Activated T-helper 2 cell treated with anti-CD3 and anti-CD28 coated beads, Interferon-gamma antibody, Interleukin-2, Interleukin-4, amounts not matched to agents 10 μg/mL and 5 μg/mL and 100 μg/mL, durations not matched to agents 14 hours and 24 hours and 36 hours (primary cell): Measurements from ENCODE around the gene BCAR3. TPM values are rescaled to one million over a fixed set of nuclear protein-coding genes. Genes with fewer than 3 reads are reported as not detected.

ENCODE experiments used
- DNase-seq: peaks from one replicate; pipeline ENCODE4 v3.0.0; 2021; ENCODE audit warnings: low spot score
- H3K27ac Mint-ChIP-seq: one replicate; pipeline ENCODE4 v1.8.0; 2021; ENCODE audit warnings: mixed read lengths
- H3K27me3 Mint-ChIP-seq: one replicate; pipeline ENCODE4 v1.8.0; 2021; ENCODE audit warnings: low read depth, mixed read lengths
- H3K36me3 Mint-ChIP-seq: one replicate; pipeline ENCODE4 v1.8.0; 2021; ENCODE audit warnings: low read depth, mixed read lengths
- H3K4me1 Mint-ChIP-seq: one replicate; pipeline ENCODE4 v1.8.0; 2021; ENCODE audit warnings: low read depth, mixed read lengths
- H3K4me3 Mint-ChIP-seq: one replicate; pipeline ENCODE4 v1.8.0; 2021; ENCODE audit warnings: low read depth, mild to moderate bottlenecking, moderate library complexity, mixed read lengths
- H3K9me3 Mint-ChIP-seq: one replicate; pipeline ENCODE4 v1.8.0; 2021; ENCODE audit warnings: mixed read lengths
- intact Hi-C: fragments of 100-400 bp; cut with micrococcal nuclease; formaldehyde crosslinking; loops from one replicate; pipeline ENCODE4 v1.15.1; 2023
- total RNA-seq: library from RNA; stranded (reverse); gene quantifications from 2 replicates; pipeline ENCODE4 v1.2.3, GENCODE V29; 2022

BCAR3 gene
- total RNA-seq, 1 donor from 2014 or later, result 9.4 TPM

GRCh38 chr1:93619507-93620171, 62.0 kb downstream of the BCAR3 start:
- Mint-ChIP-seq H3K9me3 (no peaks in the 10 kb centered on the region), H3K4me1 (peaks cover 20% of the 10 kb centered on the region), H3K4me3 (no peak overlapping the region), H3K36me3 (peaks cover 6% of the 10 kb centered on the region), H3K27ac (no peak overlapping the region), H3K27me3 (peaks cover 7% of the 10 kb centered on the region)
- intact Hi-C loops, result loop anchor here (5.0 to 10.0 kb wide), 2 partner anchors 172 to 315 kb away; partner anchors contain the start of gene FNBP1L
- DNase-seq, result no peak

- Mint-ChIP-seq H3K27ac (no peak overlapping the region), H3K4me3 (no peak overlapping the region), H3K36me3 (peaks cover 6% of the 10 kb centered on the region), H3K4me1 (peaks cover 22% of the 10 kb centered on the region), H3K9me3 (no peaks in the 10 kb centered on the region), H3K27me3 (peaks cover 15% of the 10 kb centered on the region)
- intact Hi-C loops, result loop anchor here (2.0 to 5.0 kb wide), 2 partner anchors 75 to 171 kb away; partner anchors contain the start of gene FNBP1L
- no peak for DNase-seq
Observed at GRCh38 chr1:93617670-93618499, 63.8 kb downstream of the BCAR3 start.

- Mint-ChIP-seq H3K4me3 (no peak overlapping the region), H3K27ac (no peak overlapping the region), H3K27me3 (peaks cover 18% of the 10 kb centered on the region), H3K9me3 (no peaks in the 10 kb centered on the region), H3K4me1 (peaks cover 22% of the 10 kb centered on the region), H3K36me3 (peaks cover 6% of the 10 kb centered on the region)
- intact Hi-C loops, result loop anchor here (1.0 to 5.0 kb wide), 3 partner anchors 9 to 170 kb away; partner anchors contain the start of gene FNBP1L
- no peak for DNase-seq
Observed at GRCh38 chr1:93616996-93617669, 64.5 kb downstream of the BCAR3 start.

- intact Hi-C loops, result loop anchor here (1.0 to 5.0 kb wide), 3 partner anchors 8 to 169 kb away; partner anchors contain the start of gene FNBP1L
- Mint-ChIP-seq H3K27me3 (peaks cover 24% of the 10 kb centered on the region), H3K4me1 (peaks cover 22% of the 10 kb centered on the region), H3K4me3 (no peak overlapping the region), H3K9me3 (no peaks in the 10 kb centered on the region), H3K36me3 (peaks cover 6% of the 10 kb centered on the region), H3K27ac (peak overlapping the region; percentile 24)
- no peak for DNase-seq
Observed at GRCh38 chr1:93616221-93616995, 65.2 kb downstream of the BCAR3 start.

GRCh38 chr1:93615582-93616150, 66.0 kb downstream of the BCAR3 start:
- intact Hi-C loops, result loop anchor here (1.0 to 5.0 kb wide), 3 partner anchors 7 to 168 kb away; partner anchors contain the start of gene FNBP1L

GRCh38 chr1:93614986-93615581, 66.6 kb downstream of the BCAR3 start:
- peaks cover 22% of the 10 kb centered on the region for H3K4me1 Mint-ChIP-seq
- intact Hi-C loops, result loop anchor here (5.0 kb wide), 1 partner anchor 168 kb away; the partner anchor contains the start of gene FNBP1L
- H3K27ac Mint-ChIP-seq, result peak overlapping the region; percentile 68
- H3K9me3 Mint-ChIP-seq, result no peaks in the 10 kb centered on the region
- no peak for DNase-seq
- no peak overlapping the region for H3K4me3 Mint-ChIP-seq
- peaks cover 29% of the 10 kb centered on the region for H3K27me3 Mint-ChIP-seq
- peaks cover 6% of the 10 kb centered on the region for H3K36me3 Mint-ChIP-seq

More at GRCh38 chr1:93615582-93616150, 66.0 kb downstream of the BCAR3 start:
- Mint-ChIP-seq H3K4me3 (no peak overlapping the region), H3K4me1 (peaks cover 22% of the 10 kb centered on the region), H3K27me3 (peaks cover 29% of the 10 kb centered on the region), H3K9me3 (no peaks in the 10 kb centered on the region), H3K27ac (peak overlapping the region; percentile 68), H3K36me3 (peaks cover 6% of the 10 kb centered on the region)
- no peak for DNase-seq

- no peak for DNase-seq
- Mint-ChIP-seq H3K27ac (no peak overlapping the region), H3K4me3 (no peak overlapping the region), H3K27me3 (peaks cover 29% of the 10 kb centered on the region), H3K36me3 (peaks cover 6% of the 10 kb centered on the region), H3K4me1 (peaks cover 26% of the 10 kb centered on the region), H3K9me3 (no peaks in the 10 kb centered on the region)
- intact Hi-C loops, result no loop called here
Observed at GRCh38 chr1:93614541-93614940, 67.1 kb downstream of the BCAR3 start.

GRCh38 chr1:93613898-93614297, 67.7 kb downstream of the BCAR3 start:
- peaks cover 32% of the 10 kb centered on the region for H3K4me1 Mint-ChIP-seq
- intact Hi-C loops, result no loop called here
- no peak for DNase-seq
- H3K27ac Mint-ChIP-seq, result no peak overlapping the region
- H3K36me3 Mint-ChIP-seq, result peaks cover 6% of the 10 kb centered on the region
- peaks cover 29% of the 10 kb centered on the region for H3K27me3 Mint-ChIP-seq
- H3K9me3 Mint-ChIP-seq, result no peaks in the 10 kb centered on the region
- H3K4me3 Mint-ChIP-seq, result no peak overlapping the region

GRCh38 chr1:93612510-93612909, 69.1 kb downstream of the BCAR3 start:
- H3K4me1 Mint-ChIP-seq, result peaks cover 46% of the 10 kb centered on the region
- H3K9me3 Mint-ChIP-seq, result no peaks in the 10 kb centered on the region
- peaks cover 6% of the 10 kb centered on the region for H3K36me3 Mint-ChIP-seq

GRCh38 chr1:93611668-93612067, 70.0 kb downstream of the BCAR3 start:
- no peak overlapping the region for H3K27ac Mint-ChIP-seq
- H3K27me3 Mint-ChIP-seq, result peaks cover 24% of the 10 kb centered on the region
- no peaks in the 10 kb centered on the region for H3K9me3 Mint-ChIP-seq
- intact Hi-C loops, result no loop called here
- DNase-seq, result no peak
- H3K36me3 Mint-ChIP-seq, result peaks cover 6% of the 10 kb centered on the region
- no peak overlapping the region for H3K4me3 Mint-ChIP-seq
- H3K4me1 Mint-ChIP-seq, result peaks cover 54% of the 10 kb centered on the region

More at GRCh38 chr1:93612510-93612909, 69.1 kb downstream of the BCAR3 start:
- no peak for DNase-seq
- intact Hi-C loops, result no loop called here
- Mint-ChIP-seq H3K27me3 (peaks cover 27% of the 10 kb centered on the region), H3K27ac (no peak overlapping the region), H3K4me3 (no peak overlapping the region)

GRCh38 chr1:93609536-93609935, 72.1 kb downstream of the BCAR3 start:
- DNase-seq, result no peak
- Mint-ChIP-seq H3K27me3 (peaks cover 34% of the 10 kb centered on the region), H3K36me3 (peaks cover 6% of the 10 kb centered on the region), H3K27ac (no peak overlapping the region), H3K4me3 (no peak overlapping the region), H3K4me1 (peaks cover 43% of the 10 kb centered on the region), H3K9me3 (no peaks in the 10 kb centered on the region)
- intact Hi-C loops, result loop anchor here (2.0 to 5.0 kb wide), 3 partner anchors 47 to 263 kb away; no protein-coding TSS in a partner anchor
